Subcutaneous adipose tissue (tissue), 4 donors: Measurements from ENCODE around the gene PDXK. TPM values are rescaled to one million over a fixed set of nuclear protein-coding genes. Genes with fewer than 3 reads are reported as not detected.

Source experiments
- CTCF ChIP-seq: fragments of 450-650 bp; IDR thresholded peaks from one replicate; pipeline ENCODE4 v1.5.1; 2016; ENCODE audit warnings: low read depth, mild to moderate bottlenecking, control low read depth, antibody characterized with exemption, moderate library complexity
- total RNA-seq, 4 donors: library from RNA; depleted of rRNA; stranded (reverse); fragments of >200 nt; gene quantifications; one replicate each; pipeline ENCODE4 v1.1.0, GENCODE V29; 2016

PDXK gene
- total RNA-seq, 4 donors from 2014 or later = 63.6 to 261 (median 72.6) TPM

- no peak for TF ChIP-seq CTCF
These were observed 2.4 kb upstream of the PDXK start for GRCh38 chr21:43716376-43717165.

GRCh38 chr21:43717166-43717853 is 1.6 kb upstream of the PDXK start:
- no peak for TF ChIP-seq CTCF

GRCh38 chr21:43717967-43718871 is 710 bp upstream of the PDXK start:
- no peak for TF ChIP-seq CTCF

GRCh38 chr21:43719748-43720538 is 1.0 kb downstream of the PDXK start:
- no peak for TF ChIP-seq CTCF

- no peak for TF ChIP-seq CTCF
These were observed 1.7 kb downstream of the PDXK start for GRCh38 chr21:43720539-43721166.

GRCh38 chr21:43721206-43721605 is 2.3 kb downstream of the PDXK start:
- no peak for TF ChIP-seq CTCF
